HG02970 (cell line): ENCODE results near the gene MPO.

Experiments used
- ATAC-seq: cut with Tn5 transposase; IDR thresholded peaks from one replicate; pipeline ENCODE4 v1.9.1; 2021; ENCODE audit warnings: mild to moderate bottlenecking, moderate library complexity, moderate number of reproducible peaks; ENCODE audit not compliant: unreplicated experiment, low FRiP score

The MPO gene

GRCh38 chr17:58320570-58321323 lies 40.0 kb upstream of the MPO start:
- ATAC-seq, result no peak

DNA sequence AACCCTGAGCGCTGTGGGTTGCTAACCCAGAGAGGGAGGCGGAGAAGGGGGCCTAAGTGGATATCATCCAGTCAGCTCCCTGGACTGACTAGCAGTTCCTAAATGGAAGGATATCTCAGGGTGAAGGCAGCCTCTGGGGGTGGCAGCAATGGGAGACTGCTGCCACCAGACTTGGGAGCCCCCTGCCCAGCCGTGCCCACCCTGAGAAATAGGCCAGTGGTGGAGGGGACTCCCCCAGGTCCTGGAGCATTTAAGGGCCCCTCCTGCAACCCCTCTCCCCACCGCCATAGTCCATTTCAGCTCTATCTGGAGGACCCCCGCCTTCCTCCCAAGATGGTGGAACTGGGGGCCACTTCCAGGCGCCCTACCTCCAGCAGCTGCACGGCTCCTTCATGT lies 39.4 kb upstream of the MPO start:
- no peak for ATAC-seq

DNA sequence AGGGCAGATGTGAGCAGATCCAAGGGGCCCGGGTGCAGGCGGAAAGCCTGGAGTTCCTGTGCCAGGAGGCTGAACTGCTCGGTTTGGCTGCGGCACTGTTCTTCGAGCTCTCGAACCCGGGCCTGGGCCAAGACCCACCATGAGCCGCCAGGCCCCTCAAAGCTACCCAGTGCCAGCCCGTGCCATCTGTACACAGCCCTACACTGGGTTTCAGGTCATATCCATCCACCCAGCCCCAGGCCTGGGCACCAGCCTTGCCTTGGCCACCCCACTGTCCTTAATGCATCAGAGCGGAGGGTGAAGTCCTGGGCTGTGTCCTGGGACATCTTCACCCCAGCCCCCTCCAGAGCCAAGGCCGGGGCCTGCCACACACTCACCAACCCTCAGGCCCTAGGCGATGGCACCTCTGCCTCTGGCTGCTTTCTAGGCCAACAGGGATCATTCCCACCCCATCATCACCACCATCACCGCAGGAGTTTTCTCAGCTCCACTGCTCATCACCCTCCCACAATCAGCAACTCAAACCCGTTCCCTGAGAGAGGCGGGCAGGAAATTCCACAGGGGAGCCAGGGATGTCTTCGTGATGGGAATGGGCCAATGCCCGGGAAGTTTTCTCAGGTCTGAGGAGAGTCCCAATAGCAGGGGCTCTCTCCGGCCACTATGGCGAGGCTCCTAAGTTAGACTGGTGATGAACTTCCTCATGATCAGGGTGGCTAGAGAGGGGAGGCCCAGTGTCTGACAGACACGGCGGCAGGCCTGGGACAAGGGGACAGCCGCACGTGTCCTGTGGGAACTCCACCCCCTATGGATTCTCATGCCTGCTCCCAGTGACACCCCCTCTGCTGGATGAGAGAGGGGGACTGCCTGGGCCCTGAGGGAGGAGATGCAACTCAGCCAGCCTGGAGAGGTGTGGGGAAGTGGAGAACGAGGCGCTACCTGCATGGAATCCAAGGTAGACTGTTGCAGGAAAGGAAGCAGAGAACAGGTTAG lies 38.7 kb upstream of the MPO start:
- ATAC-seq, result no peak

DNA sequence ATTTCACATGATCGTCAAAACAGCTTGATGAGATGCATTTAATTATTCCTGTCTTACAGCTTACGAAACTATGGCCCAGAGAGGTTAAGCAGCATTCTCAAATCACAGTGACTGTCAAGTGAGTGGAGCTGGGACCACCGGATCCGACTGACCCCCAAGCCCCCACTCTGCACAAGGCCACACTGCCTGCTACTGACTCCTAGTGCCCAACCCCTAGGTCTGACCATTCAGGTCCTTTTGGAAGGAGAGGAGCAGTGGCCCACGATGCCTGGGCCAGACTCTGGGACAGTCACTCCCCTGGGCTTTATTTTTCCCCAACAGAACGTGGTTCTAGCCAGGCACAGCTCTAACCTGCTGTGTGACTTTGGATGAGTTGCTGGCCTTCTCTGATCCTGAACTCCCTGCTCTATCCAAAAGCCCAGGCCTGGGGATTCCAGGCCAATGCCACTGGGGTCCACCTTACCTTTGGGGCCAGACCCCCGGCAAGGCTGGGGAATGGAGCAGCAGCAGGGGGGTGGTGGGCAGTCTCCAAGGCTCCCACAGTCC lies 38.0 kb upstream of the MPO start:
- ATAC-seq, result no peak

DNA sequence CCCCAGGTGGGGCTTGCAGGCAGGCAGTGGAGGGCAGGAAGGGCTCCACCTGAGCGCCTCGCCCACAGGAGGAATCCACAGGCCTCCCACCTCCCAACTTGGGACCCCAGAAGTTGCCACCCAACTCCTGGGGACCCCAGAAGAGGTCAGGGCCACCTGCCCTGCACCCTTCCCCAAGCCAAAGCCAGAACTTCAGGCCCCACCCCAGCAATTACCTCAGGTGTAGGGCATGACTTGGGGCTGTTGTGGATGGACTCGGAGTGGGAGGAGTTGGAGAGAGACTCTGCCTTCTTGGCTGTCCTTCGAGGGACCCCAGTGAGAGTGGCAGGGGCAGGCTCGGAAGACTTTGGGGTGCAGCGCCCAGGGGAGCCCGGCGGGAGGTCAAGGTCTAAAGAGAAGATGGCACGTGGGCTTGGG lies 37.3 kb upstream of the MPO start:
- no peak for ATAC-seq

GRCh38 chr17:58317421-58318064 lies 36.8 kb upstream of the MPO start:
- ATAC-seq, result no peak

DNA sequence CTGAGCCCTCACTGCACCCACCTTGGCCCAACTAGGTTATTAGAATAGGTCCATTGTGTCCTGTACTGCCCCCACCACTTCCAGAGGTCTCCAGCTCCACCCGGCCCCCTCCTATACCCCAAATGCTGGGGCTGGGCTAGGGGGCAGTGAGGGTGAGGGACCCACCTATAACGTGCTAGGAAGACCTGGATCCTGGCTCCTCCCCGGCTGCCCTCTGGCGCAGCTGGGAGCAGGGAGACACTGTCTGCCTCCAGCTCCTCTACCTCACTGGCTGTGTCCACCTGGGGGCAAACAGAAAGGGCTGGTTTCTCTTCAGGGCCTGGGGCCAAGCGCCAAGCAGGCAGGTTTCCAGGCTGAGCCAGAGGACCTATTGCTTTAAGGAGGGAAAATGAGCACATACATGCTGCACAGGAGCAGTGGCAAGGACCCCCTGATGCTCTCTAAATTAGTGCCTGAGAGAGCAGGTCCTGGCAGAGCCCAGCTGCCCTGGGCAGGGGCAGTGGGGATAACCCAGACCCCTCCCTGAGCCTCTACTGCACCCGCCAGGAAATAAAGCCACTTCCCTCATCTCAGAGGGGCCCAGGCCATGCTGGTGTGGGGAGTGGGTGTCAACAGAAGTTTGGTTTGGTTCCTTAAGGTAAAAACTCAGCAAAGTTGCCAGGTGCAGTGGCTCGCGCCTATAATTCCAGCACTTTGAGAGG lies 35.7 kb upstream of the MPO start:
- no peak for ATAC-seq

DNA sequence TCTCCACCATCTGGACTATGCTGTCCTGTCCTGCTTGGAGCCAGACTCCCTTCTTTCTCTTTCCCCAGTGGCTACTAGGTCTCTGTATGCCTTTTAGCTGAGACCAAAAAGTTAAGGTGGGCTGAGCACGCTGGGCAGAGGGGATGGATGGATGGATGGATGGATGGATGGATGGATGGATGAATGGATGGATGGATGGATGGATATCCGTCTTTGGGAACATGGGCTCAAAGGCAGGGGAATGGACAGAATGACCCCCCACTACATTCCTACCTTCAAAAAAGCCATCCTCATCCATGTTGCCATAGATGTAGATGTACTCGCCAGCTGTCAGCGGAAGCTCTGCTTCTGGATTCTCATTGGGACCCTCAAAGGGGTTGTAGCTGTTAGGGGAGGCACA lies 35.0 kb upstream of the MPO start:
- ATAC-seq, result no peak

GRCh38 chr17:58315281-58315711 lies 34.6 kb upstream of the MPO start:
- no peak for ATAC-seq

DNA sequence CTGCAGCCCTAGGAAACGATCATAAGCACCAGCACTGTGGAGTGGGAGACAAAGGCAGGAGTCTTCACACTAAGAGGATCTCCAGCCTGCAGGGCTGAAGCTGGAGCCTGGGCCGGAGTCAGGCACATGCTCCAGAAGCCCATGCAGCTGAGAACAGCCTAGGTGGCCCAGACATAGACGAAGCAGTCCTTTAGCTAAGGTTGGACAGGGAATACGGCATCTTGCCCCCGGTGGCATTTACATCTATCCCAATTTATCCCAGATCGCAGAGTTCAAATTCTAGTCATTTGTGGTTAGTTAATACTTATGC lies 33.9 kb upstream of the MPO start:
- ATAC-seq, result no peak

DNA sequence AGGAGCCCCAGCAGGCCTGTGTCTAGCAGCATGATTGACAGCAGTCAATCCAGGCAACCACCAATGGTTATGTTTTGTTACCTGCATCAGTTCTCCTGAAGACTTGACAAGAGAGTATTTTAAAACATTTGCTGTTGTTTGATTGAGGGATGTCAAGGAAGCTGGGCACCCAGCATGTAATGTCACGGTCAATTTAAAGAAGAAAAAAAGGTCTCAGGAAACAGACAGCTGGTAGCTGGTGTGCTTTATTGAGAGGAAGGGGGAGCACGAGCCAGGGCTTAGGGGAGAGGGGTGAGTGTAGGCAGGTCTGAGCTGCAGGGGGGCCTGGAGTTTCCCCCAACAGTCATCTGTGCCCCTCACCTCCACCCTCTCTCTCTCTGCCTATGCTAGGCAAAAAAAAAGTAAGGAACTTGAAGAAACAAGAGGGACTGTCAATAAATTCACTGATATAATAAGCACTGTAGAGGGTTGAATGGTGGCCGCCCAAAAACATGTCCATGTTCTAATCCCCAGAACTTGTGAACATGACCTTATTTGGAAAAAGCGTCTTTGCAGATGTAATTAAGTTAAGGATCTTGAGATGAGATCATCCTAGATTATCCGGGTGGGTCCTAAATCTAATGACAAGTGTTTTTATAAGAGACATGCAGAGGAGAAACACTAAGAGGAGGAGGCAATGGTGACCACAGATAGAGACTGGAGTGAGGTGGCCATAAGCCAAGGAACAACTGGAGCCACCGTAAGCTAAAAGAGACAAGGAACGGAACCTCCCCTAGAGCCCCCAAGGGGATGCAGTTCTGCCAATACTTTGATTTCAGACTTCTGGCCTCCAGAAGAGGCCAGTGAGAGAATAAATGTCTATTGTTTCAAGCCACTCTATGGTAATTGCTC lies 33.3 kb upstream of the MPO start:
- ATAC-seq, result no peak

DNA sequence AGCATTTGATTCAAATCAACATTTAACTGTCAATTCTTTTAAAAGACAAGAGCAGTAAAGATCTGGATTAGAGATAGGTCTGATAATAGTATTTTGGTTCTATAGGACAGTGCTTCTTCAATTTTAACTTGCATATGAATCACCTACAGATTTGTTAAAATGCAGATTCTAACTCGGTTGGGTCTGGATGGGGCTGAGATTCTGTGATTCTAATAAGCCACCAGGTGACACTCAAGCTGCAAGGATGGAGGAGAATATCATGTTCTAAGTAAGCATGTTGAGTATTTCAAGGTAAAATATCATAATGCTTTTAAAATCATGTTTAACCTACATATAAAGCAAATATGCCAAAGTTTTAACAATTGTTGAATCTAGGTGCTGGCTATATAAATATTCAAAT lies 32.1 kb upstream of the MPO start:
- ATAC-seq, result no peak

- no peak for ATAC-seq
Observed at GRCh38 chr17:58312021-58312630, 31.4 kb upstream of the MPO start.

DNA sequence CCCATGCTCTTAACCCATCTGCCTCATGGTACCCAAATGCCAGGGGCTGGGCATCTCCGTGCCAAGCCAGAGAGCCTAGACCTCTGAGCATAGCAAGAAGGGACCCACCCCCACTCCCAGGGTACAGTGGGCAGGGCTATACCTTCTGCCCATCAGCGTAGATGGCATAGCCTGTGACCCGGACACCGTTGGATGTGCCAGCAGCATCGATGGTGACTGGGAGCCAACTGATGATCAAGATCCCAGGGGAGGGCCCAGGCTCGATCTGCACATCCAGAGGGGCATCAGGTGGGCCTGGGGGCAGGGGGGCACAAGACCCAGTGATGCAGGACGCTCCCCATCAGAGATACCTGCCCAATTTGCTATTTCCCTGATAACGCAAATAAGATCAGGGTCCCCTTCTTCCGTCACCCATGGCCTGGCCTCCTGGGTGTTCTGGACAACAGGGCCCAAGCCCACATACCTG lies 30.7 kb upstream of the MPO start:
- no peak for ATAC-seq

DNA sequence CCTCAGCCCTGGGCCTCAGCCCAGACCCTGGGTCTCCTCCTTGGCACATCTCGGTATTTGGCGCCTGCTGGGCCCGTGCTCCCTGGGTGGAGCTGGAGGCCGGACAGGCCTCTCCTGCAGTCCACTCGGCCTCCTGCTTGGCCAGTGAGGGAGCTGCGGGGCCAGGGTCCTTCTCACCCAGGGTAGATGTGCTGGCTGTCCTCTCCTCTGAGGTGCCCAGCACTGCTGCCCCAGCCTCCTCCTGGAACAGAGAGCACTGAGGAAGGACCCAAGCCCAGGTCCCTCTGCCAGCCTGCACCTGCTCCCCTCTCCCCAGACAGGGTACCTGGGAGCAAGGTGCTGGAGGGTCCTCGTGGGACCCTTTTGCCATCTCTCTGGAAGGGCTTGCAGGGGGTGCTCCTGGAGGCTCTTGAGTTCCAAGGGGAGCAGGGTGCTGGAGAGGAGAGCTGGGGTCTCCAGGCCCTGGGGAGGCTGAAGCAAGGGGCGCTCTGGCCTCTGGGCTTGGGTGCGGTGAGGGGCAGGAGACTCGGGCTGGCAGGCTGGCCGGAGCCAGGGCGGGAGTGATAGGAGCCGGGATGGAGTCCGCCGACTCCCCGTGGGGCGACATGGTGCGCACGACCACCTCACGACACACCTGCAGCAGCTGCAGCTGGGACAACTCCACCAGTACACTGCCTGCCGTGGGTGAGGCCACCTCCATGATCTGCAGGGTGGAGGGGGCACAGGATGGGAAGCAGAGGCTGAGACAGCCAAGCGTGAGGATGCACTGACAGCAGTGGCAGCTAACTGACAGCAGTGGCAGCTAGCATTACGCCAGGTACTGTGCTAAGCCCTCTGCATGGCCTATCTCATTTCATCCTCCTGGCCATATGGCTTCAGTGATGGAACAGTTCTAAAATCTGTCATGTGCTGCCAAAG lies 30.0 kb upstream of the MPO start:
- no peak for ATAC-seq

DNA sequence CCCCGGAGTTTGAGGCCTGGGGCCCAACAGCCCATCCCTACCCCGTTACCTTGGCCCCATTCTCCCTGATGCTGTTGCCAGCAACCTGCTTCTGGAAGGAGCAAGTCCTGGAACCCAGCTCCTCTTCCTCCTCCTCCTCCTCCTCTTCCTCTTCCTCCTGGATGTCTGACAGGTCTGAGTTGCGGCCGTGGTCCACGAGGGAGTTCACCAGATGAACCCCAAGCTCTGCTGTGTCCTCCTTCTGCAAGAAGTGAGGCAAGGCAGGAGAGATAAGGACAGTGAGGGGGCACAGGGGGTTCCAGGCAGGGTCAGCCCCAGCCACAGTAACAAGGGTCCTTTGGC lies 29.2 kb upstream of the MPO start:
- no peak for ATAC-seq

DNA sequence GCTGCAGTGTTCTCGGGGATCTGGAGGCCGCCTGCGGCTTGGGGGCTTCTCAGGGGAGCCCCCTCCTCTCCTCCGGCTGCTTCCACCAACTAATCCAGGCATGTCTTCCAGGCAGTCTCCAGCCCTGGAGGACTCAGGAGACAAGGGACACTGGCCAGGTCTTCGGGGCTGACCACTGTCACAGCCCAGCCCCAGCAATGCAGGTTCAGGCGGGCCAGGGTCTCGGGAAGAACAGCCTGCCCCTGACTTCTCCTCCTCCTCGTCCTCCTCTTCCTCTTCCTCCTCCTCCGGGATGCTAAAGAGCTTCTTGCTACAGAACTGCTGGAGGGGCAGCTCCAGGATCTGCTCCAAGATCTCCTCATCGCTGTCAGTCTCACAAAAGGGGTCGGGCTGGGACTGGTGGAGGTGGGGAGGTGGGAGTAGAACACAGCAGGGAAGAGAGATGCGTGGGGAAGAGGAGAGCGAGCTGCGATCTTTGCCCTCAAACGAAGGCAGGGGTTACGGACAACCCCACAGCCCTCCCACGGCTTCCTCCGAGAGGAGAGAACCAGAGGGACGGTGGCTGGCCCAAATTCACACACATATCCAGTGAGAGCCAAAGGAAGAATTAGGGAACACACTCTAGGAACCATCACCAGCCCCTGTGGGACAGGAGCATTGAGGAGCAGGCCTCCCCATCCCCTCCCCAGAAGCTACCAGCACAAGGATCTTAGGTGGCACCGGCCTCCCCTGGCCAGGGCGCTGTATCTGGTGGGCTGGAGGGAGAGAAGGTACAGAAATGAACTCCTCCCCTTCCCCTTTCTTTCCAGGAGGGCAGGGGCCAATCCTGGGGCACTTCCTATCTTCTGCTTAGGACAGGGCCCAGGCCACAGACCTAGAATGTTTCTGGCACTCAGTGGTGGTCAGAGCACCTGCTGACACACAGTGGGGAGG lies 28.5 kb upstream of the MPO start:
- ATAC-seq, result no peak
